ENCODE measurements around the gene PRSS16.
A peak's percentile ranks its signal among the peaks of the same experiment; 100 is the strongest.
"Not testable (repeated sequence)": the region's sequence is repeated elsewhere in the genome, so short reads cannot be mapped to it uniquely, and the experiment has no call there.

The PRSS16 gene

DNA sequence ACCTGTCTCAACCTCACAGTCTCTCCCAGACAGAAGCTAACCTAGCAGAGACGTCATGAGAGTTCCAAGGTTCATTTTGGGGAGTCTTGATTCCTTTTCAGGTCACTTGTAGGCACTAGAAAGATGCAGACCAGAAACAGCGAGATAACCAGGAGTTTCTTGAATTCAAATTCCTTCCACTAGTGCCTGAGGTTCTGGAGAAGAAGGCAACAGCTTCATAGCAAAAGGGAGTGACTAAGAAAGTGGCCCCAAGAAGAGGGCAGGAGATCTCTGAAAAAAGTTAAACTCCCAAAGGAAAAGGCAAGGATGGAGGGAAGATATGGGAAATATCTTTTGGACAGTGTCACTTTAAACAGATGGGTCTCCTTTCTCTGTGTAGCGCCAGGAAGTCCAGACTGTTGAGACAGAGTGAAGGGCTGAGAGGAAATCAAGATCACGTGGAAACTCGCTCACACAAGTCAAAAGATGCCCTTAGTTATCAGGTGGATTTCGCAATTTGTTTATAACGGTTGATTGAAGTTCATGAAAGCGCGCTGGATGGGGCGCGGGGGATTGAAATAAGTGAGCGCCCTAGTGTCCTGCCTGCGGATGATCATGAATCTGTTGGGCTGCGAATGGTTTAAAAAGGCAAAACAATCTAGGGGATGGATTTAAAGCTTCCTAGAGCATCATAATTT, 4.8 kb upstream of the PRSS16 start:
- no peak for DNase-seq (ENCODE audit: low read depth)

DNA sequence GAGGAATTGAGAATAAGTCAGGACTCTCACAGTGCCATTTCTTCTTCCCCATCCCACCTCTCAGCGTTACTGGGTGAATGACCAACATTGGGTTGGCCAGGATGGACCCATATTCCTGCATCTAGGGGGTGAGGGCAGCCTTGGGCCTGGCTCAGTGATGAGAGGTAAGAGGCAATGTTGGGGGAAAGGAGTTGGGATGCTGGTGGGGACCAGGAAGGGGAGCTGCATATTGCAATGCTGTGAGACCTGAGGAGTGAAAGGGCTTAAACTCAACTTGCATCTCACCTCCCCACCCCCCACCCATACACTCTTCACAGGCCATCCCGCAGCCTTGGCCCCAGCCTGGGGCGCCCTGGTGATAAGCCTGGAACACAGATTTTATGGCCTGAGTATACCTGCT, 1.3 kb downstream of the PRSS16 start:
- no peak for DNase-seq (ENCODE audit: low read depth)

DNA sequence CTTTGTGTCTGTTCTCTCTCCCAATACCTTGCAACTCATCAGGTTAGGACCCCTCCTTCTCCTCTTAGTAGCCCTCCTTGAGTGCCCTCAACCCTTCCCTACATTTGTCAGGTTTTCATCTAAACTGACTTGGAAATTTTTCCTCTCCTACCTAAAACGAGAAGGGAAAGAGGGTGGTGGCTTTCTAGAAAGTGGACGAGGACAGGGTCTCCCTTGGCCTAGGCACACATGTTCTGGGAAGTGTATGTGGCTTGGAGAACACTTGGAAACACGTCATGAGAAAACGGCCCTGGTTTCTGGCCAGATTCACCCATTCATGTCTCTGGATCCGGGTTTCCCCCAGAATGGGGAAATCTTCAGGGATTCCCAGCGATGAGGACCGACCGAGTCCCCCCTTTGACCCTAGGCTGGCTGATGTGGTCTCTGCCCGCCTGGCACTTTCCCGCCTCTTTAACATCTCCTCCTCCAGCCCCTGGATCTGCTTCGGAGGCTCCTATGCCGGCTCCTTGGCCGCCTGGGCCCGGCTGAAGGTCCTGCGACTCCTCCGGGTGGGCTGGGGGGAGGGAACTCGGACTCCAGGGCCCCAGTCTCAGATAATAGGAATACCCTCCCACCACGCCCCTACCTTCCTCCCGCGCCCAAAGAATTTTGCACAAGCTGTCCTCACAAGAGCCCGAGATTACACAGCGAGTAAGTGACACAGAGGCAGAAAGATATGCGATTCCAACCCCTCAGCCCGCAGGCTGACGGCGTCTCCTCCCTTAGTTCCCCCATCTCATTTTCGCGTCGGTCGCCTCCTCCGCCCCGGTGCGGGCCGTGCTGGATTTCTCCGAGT, 3.0 kb downstream of the PRSS16 start:
- no peak for DNase-seq (ENCODE audit: low read depth)

DNA sequence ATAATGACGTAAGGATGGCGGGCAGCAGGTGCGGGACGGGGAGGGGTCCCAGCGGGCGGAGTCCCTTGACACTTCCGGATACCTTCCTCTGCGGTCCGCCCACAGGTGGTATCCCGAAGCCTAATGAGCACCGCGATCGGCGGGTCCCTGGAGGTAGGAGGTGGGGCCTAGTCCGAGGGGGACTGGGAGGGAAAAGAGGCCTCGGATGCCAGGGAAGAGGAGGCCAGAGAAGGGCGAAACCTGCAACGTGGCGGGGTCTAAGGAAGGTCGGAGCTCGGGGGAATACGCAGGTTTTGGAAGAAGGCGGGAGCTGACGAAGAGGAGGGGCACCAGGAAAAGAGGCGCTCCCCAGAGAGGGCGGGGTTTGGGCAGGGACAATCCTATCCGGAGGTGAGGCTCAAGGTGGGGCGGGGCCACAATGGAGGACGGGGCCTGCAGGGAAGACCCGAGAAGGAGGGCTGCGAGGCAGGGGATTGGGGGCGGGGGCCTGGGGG, 3.7 kb downstream of the PRSS16 start:
- DNase-seq (ENCODE audit: low read depth) = peak; percentile 38

DNA sequence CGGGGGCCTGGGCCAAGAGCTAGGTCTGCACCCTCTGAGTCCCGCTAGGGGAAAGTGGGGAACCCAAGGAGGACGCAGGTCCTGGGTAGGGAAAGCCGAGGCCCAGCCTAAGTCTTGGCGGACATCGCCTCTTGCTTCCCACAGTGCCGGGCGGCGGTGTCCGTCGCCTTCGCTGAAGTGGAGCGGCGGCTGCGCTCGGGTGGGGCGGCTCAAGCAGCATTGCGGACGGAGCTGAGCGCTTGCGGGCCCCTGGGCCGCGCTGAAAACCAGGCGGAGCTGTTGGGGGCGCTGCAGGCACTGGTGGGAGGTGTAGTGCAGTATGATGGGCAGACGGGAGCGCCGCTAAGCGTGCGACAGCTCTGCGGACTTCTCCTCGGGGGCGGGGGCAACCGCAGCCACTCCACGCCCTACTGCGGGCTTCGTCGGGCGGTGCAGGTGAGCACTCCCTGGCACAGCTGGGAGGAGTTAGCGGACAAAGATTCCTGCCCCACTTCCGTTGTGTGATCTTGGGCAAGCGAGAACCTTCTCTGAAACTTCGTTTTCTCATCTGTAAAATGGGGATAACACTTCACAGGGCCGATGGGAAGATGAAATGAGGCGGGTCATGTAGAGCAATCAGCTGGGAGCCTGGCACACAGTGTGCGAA, 4.2 kb downstream of the PRSS16 start:
- peak; percentile 36 for DNase-seq (ENCODE audit: low read depth)

DNA sequence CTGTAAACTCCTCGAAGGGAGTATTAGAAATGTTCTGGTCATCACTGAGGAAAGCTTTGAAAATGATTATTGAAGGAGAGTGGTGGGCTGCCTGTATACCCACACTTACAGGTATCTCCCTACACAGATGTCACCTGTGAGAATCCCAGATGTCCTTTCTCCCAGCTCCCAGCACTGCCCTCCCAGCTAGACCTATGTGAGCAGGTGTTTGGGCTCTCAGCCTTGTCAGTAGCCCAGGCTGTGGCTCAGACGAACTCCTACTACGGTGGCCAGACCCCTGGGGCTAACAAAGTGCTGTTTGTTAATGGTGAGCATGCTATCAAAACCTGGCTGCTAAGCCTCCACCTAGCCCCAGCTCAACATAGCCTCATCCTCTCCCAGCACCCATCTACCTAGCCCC, 7.1 kb downstream of the PRSS16 start:
- DNase-seq (ENCODE audit: low read depth) = no peak

DNA sequence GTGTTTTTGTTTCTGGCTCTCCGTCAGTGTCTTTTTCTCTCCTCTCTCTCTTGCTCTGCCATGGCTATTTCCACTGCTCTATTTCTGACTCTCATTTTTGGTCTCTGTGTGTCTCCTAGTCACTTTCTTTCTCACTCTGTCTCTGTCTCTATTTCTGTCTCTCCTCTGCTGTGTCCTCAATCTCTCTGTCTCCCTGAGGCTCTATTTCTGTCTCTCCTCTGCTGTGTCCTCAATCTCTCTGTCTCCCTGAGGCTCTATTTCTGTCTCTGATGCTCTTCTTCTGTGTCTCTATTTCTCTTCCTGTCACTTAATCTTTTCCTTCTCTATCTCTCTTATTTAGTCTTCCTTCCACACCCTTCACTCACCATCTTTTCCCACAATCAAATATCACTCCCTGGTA, 8.4 kb downstream of the PRSS16 start:
- DNase-seq (ENCODE audit: low read depth) = no peak

DNA sequence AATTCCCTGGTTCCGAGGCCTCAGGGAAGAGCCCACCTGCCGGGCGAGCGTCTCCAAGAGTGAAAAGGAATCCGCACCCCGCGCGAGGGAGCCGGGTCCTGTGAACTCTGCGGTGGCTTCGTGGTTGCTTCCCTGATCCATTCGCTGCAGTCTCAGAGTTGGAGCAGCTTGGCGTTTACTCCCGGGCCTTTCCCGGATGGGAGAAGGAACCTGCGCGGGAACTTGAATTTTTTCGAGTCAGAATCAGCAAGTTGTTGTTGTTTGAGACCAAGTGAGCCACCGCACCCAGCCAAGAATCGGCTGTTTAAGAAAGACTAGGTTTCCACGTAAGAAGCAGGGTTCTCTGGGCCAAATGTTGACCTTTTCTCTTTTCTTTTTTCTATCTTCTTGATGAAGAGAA, 12.9 kb downstream of the PRSS16 start:
- DNase-seq (ENCODE audit: low read depth) = no peak

DNA sequence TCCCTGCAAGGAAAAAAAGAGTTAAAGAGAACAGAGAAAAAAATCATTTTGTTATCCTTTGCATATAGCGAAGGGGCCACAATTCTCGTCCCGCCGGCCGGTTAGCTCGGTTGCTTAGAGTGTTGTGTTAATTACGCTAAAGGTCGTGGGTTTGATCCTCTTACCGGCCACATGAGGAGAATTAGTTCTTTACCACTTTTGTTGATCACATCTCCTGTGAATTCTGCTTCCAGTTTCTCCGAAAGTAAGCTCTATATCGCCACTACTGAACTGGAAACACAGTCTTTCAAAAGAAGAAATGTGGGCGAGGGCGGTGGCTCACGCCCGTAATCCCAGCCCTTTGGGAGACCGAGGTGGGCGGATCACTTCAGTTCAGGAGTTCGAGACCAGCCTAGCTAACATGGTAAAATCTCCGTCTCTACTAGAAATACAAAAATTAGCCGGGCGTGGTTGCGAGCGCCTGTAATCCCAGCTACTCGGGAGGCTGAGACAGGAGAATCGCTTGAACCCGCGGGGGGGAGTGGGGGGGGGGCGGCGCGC, 13.4 kb downstream of the PRSS16 start:
- no peak for DNase-seq (ENCODE audit: low read depth)

DNA sequence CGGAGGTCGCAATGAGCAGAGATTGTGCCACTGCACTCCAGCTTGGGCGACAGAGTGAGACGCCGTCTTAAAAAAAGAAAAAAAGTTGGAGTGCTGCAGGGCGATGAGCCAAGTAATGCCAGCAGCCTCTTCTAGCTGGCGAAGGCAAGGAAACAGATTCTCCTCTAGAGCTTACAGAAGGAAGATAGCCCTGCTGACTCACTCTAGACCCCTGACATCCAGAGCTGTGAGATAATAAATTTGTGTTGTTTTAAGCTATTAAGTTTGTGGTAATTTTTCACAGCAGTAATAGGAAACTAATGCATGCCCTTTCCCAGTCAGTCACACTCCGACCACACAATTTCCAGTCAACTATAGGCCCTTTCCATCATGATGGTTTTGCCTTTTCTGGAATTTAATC, 16.4 kb downstream of the PRSS16 start:
- no peak for DNase-seq (ENCODE audit: low read depth)

DNA sequence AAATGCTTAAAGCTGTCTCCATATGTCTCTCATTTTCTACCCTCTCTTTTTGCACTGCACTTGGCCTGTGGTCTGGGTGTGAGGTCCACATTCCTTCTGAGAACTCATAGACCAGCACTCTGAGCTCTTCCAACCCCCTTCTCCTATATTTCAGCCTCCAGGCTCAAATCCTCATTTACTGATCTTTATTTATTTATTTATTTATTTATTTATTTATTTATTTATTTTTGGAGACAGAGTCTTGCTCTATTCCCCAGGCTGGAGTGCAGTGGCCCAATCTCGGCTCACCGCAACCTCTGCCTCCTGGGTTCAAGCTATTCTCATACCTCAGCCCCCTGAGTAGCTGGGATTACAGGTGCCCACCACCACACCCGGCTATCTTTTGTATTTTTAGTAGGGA, 19.5 kb downstream of the PRSS16 start:
- not testable (repeated sequence) for DNase-seq (ENCODE audit: low read depth)

DNA sequence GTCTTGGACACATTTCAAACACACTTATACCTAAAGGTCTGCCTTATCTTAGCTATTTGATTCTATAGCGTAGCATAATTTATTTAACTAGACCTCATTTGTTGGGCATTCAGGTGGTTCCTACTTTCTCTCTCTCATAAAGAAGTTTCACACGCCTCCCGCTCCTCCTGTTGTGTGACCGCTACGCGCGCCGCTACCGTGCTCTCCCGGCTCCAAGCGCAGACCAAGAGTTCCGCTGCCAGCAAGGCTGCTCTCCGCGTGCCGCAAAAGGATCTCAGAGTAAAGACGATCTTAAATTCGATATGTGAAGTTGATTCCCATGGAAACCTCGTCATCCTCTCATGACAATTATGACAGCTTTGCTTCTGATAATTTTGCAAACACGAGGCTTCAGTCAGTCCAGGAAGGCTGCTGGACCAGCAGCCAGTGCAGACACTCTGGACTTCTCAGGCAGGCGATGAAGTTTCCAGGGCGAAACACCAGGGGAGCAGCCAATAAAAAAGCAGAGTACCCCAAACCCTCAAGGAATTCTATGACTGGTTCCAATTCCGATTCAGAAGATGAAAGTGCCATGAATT, 20.4 kb downstream of the PRSS16 start:
- no peak for DNase-seq (ENCODE audit: low read depth)

DNA sequence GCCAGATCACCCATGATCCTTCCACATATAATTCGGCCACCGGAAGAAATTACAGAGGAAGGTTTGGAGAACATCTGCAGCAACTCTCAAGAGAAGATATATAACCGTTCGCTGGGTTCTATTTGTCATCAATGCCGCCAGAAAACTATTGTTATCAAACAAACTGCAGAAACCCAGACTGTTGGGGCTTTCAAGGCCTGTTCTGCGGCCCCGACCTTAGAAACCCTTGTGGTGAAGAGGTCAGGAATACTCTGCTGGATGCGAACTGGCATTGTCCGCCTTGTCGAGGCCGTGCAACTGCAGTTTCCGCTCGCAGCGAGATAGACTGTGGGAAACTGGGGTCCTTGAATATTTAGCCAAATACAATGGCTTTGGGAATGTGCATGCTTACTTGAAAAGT, 21.3 kb downstream of the PRSS16 start:
- DNase-seq (ENCODE audit: low read depth) = no peak

DNA sequence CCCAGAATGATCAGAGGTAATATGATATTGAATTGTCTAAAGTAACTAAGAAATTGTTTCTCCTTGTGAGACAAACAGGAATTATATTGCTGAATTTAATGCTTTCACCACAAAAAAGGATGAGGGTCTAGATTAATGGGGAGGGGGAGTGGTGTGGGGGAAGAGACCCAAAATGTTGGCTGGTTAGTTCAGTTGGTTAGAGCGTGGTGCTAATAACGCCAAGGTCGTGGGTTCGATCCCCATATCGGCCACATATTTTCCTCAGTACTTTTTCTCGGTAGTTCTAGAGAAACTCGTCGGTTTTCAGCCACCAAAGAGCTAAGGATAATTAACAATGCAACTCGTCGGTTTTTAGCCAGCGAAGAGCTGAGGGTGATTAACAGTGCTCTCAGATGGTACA, 26.3 kb downstream of the PRSS16 start:
- DNase-seq (ENCODE audit: low read depth) = no peak

DNA sequence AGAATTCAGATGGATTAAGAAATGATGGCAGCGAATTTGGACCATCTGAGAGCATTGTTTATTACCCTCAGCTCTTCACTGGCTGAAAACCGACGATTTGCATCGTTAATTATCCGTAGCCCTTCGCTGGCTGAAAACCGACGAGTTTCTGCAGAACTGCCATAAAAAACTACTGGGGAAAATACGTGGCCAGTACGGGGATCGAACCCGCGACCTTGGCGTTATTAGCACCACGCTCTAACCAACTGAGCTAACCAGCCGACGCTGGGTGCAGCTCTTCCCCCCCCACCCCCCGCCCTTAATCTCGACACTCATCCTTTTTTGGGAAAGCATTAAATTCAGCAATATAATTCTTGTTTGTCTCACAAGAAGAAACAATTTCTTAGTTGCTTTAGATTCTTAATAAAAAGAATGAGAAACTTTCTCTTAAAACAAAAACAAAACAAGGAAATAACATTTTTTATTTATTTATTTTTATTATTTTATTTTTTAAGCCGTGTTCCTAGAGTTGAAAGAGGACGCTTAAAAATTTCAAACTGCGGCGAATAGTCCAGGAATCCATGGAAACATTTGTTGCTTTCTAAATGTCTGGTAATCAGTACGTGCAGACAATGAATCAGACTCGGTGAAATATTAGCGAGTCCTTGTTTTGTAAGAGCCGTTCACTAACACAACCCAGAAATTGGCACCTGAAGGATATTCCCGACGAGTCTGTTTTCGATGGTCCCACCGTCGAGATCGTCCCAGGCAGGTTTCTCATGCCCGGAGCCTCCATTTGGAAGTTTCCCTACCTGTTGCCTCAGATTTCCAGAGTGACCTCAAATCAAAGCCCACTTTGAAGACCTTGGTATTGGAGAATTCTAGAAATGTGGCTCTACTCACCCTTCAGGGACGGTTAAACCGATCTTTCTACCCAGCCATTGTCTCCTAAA, 27.8 kb downstream of the PRSS16 start:
- no peak for DNase-seq (ENCODE audit: low read depth)

DNA sequence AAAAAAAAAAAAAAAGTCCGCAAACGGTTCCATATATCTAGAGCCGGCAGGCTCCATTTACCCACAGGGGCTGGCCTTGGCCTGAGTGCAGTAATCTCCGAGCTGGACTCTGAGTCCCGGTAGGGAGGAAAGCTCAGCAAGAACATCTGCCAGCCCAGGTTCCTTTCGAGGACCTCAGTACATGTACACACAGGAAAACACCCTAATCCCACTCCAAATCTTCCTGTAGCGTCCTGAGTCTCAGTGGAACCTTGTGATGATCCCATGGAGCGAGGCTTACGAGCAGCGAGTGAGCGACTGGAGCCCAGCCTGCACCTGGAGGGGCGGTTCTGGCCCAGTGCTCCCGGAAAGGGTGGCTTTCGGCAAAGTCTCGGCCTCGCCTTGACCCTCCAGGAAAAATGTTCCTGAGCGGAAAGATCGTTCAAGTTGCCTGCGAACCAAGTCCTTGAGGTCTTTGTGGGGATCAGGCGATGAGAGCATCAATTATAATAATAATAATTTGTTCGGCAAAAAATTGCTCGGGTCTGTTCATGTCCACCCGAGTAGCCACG, 32.1 kb downstream of the PRSS16 start:
- no peak for DNase-seq (ENCODE audit: low read depth)

DNA sequence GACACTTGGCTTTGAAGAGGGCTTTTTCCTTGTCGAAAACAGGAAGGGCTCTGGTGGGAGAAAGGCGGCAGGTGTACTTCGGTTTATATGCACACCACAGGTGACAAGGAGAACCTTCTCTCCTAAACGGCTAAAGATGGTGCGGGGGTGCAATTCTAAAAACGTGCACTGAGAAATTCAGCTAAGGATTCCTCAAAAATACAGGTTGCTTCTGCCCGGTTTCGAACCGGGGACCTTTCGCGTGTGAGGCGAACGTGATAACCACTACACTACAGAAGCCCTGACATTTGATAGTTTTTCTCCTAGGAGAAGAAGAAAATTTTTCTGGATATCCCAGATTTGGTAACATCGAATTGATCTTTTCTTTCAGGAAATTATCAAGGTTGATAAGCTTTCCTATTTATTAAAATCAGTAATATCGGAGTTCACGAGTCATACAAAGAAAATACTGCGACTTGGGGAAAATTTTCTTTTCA, 32.6 kb downstream of the PRSS16 start:
- DNase-seq (ENCODE audit: low read depth) = no peak

DNA sequence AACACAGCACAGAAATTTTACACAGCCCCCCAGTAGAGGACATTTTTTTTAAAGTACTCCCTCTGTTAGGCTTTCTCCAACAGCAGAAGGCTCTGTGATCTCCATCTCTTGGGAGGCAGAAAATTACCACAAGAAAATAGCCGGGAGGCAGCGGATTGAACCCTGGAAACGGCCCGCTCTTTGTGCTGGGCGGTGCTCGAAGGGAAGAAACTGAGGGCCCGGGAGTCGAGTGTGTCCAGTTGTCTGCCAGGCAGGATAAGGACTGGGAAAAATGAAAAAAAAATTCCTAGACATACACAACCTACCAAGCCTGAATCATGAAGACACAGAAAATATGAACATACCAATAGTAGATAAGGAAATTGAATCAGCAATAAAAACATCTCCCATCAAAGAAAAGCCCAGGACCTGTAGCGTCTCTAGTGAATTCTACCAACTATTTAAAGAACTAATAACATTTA, 33.1 kb downstream of the PRSS16 start:
- DNase-seq (ENCODE audit: low read depth) = no peak

DNA sequence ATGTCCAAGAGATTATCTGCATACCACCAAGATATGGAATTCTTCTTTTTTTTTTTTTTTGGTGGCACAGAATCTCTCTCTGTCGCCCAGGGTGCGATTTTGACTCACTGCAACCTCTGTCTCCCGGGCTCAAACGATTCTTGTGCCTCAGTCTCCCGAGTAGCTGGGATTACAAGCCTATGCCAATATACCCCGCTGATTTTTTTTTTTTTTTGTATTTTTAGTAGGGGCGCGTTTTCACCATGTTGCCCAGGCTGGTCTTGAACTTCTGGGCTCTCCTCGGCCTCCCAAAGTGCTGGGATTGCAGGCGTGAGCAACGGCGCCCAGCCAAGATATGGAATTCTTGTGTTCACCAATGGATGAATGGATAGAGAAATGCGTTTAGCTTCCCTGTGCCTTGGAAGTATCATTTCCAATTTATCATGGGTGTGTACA, 33.6 kb downstream of the PRSS16 start:
- DNase-seq (ENCODE audit: low read depth) = no peak

DNA sequence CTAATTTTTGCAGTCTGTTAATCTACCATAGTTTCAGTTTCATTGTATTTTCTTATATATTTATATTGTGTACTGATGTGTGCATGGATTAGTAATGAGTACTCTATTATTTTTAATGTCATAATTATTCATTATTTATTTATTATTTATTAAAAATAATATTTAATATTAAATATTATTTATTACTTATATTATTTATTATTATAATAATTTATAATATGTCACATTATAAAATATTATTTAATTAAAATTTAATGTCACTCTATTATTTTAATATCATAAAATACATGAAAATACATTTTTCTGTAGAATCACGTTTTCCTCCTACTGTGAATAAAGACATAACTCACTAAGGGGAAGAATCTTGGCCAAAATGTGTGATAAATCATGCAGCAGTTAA, 34.1 kb downstream of the PRSS16 start:
- no peak for DNase-seq (ENCODE audit: low read depth)

DNA sequence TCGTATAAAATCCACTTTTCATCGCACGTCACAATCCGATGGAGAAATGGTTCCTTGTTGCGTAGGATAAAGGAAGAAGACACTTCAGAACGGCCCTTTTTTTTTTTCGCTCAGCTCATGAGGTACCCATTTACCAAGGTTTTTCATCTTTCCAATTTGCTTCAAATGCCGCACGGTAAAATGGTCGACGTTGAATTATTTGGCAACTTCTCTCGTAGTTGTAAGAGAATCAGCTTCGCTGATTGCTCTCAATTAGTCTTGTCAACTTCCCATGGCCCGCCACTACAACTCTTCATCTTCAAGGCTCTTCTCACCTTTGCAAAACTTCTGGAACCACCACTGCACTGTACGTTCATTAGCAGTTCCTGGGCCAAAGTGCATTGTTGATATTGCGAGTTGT, 35.8 kb downstream of the PRSS16 start:
- no peak for DNase-seq (ENCODE audit: low read depth)

Data from stimulated activated CD4-positive, alpha-beta T cell treated with anti-CD3 and anti-CD28 coated beads, Interleukin-2, amount 100 ng/mL, for 4 hours (primary cell).